Pericardium fibroblast (primary cell): Measurements from ENCODE around the gene BARHL2. TPM values are rescaled to one million over a fixed set of nuclear protein-coding genes. Genes with fewer than 3 reads are reported as not detected.

ENCODE experiments used
- total RNA-seq: library from RNA; depleted of rRNA; stranded (reverse); fragments of >200 nt; gene quantifications from 2 replicates; pipeline ENCODE4 v1.2.3, GENCODE V29; 2015

The BARHL2 gene
- total RNA-seq, result not detected in 2 replicates

GRCh38 chr1:90716552-90717355 lies at the start of gene BARHL2:
Gene BARHL2, minus strand, starts transcription at chr1:90717302. Its CDS starts 107 bp downstream, at chr1:90717195.

